Measurements from ENCODE around the gene OR8S1. TPM values are rescaled to one million over a fixed set of nuclear protein-coding genes. Genes with fewer than 3 reads are reported as not detected.

Gene OR8S1
- total RNA-seq (2022; extraction: Qiagen RNA extraction): not detected in 5 replicates

GRCh38 chr12:48525332-48525731 is at the start of gene OR8S1:
TSS of gene OR8S1 (plus strand) at chr12:48525632. CDS start at chr12:48525632, 0 bp downstream.

GRCh38 chr12:48482198-48482597 is 43.2 kb upstream of the OR8S1 start, which contains the start of gene C12orf54:
TSS of gene C12orf54 (plus strand) at chr12:48482498. CDS start at chr12:48483297, 799 bp downstream.

GRCh38 chr12:48569946-48570345 is 44.5 kb downstream of the OR8S1 start, which contains the start of gene LALBA:
TSS of gene LALBA (minus strand) at chr12:48570046. CDS start at chr12:48570020, 26 bp downstream.

Other genes with a start within 250 kb of the OR8S1 start
- gene ZNF641, start 174.7 kb upstream of the OR8S1 start, total RNA-seq (2022; extraction: Qiagen RNA extraction): 4.6 to 6.3 TPM (median 5.5 TPM) in 5 replicates
- gene ANP32D, start 53.1 kb upstream of the OR8S1 start, total RNA-seq (2022; extraction: Qiagen RNA extraction): not detected in 5 replicates
- not detected in 5 replicates for gene C12orf54, start 43.1 kb upstream of the OR8S1 start, total RNA-seq (2022; extraction: Qiagen RNA extraction)
- not detected in 5 replicates for gene LALBA, start 44.4 kb downstream of the OR8S1 start, total RNA-seq (2022; extraction: Qiagen RNA extraction)
- 35.6 to 45.0 TPM (median 39.3 TPM) in 5 replicates for gene KANSL2, start 156.6 kb downstream of the OR8S1 start, total RNA-seq (2022; extraction: Qiagen RNA extraction)
- 11.7 to 15.9 TPM (median 14.3 TPM) in 5 replicates for gene CCNT1, start 191.1 kb downstream of the OR8S1 start, total RNA-seq (2022; extraction: Qiagen RNA extraction)

Data from A549 treated with Mapracorat at 1 μM for 4 hours (cell line).